MM.1S (cell line): ENCODE data around the gene ENTPD8.

ENCODE experiments used
- DNase-seq: peaks from one replicate; pipeline ENCODE4 v3.0.0-alpha.2; 2015
- H2AFZ ChIP-seq: fragments of 300-600 bp; sonication (generic); 2 replicates; pipeline ENCODE4 v1.6.0; 2016; ENCODE audit warnings: antibody characterized with exemption, low read length
- H3F3A ChIP-seq: fragments of 300-600 bp; sonication (generic); 2 replicates; pipeline ENCODE4 v1.6.1; 2016; ENCODE audit warnings: mild to moderate bottlenecking, antibody characterized with exemption, low read length, moderate library complexity, mixed read lengths; ENCODE audit not compliant: insufficient read depth
- H3K27ac ChIP-seq: fragments of 300-600 bp; sonication (generic); 2 replicates; pipeline ENCODE4 v1.5.1; 2016; ENCODE audit warnings: mild to moderate bottlenecking, low read length
- H3K27me3 ChIP-seq: fragments of 300-600 bp; sonication (generic); replicated peaks from 2 replicates; pipeline ENCODE4 v1.6.0; 2016; ENCODE audit warnings: low read length; ENCODE audit not compliant: insufficient read depth
- H3K36me3 ChIP-seq: fragments of 300-600 bp; sonication (generic); replicated peaks from 2 replicates; pipeline ENCODE4 v1.6.1; 2016; ENCODE audit warnings: mild to moderate bottlenecking, low read length, mixed read lengths; ENCODE audit not compliant: insufficient read depth
- H3K4me1 ChIP-seq: fragments of 300-600 bp; sonication (generic); 2 replicates; pipeline ENCODE4 v1.6.1; 2016; ENCODE audit warnings: low read length, mixed read lengths
- H3K4me2 ChIP-seq: fragments of 300-600 bp; sonication (generic); 2 replicates; pipeline ENCODE4 v1.6.0; 2016; ENCODE audit warnings: low read depth, low read length
- H3K4me3 ChIP-seq: fragments of 300-600 bp; sonication (generic); 2 replicates; pipeline ENCODE4 v1.5.1; 2016; ENCODE audit warnings: low read length, mixed read lengths
- H3K79me2 ChIP-seq: fragments of 300-600 bp; sonication (generic); 2 replicates; pipeline ENCODE4 v1.6.1; 2016; ENCODE audit warnings: mixed run types, low read length, mixed read lengths
- H3K9ac ChIP-seq: fragments of 300-600 bp; sonication (generic); 2 replicates; pipeline ENCODE4 v1.6.1; 2016; ENCODE audit warnings: low read length, mixed read lengths
- H3K9me2 ChIP-seq: fragments of 300-600 bp; sonication (generic); replicated peaks from 2 replicates; pipeline ENCODE4 v1.6.1; 2016; ENCODE audit warnings: mild to moderate bottlenecking, low read length, mixed read lengths; ENCODE audit not compliant: insufficient read depth
- H3K9me3 ChIP-seq: fragments of 300-600 bp; sonication (generic); replicated peaks from 2 replicates; pipeline ENCODE4 v1.6.1; 2016; ENCODE audit warnings: mild to moderate bottlenecking, low read length, mixed read lengths; ENCODE audit not compliant: insufficient read depth
- H4K20me1 ChIP-seq: fragments of 300-600 bp; sonication (generic); 2 replicates; pipeline ENCODE4 v1.6.1; 2016; ENCODE audit warnings: mild to moderate bottlenecking, low read length, moderate library complexity, mixed read lengths; ENCODE audit not compliant: insufficient read depth
- EZH2 ChIP-seq: fragments of 300-600 bp; sonication (generic); optimal IDR thresholded peaks from 2 replicates; pipeline ENCODE3; 2017; ENCODE audit warnings: low read depth, mild to moderate bottlenecking, antibody characterized with exemption, low read length, mixed read lengths
- EZH2phosphoT487 ChIP-seq: fragments of 300-600 bp; sonication (generic); IDR thresholded peaks from 2 replicates; pipeline ENCODE4 v1.6.1; 2018; ENCODE audit warnings: antibody characterized with exemption, low read length
- TF ChIP-seq, protein P1 (sequence below): fragments of 300-600 bp; sonication (generic); IDR thresholded peaks from 2 replicates; pipeline ENCODE4 v1.5.1; 2016; ENCODE audit warnings: antibody characterized with exemption, low read length, mixed read lengths

ENTPD8 gene

DNA sequence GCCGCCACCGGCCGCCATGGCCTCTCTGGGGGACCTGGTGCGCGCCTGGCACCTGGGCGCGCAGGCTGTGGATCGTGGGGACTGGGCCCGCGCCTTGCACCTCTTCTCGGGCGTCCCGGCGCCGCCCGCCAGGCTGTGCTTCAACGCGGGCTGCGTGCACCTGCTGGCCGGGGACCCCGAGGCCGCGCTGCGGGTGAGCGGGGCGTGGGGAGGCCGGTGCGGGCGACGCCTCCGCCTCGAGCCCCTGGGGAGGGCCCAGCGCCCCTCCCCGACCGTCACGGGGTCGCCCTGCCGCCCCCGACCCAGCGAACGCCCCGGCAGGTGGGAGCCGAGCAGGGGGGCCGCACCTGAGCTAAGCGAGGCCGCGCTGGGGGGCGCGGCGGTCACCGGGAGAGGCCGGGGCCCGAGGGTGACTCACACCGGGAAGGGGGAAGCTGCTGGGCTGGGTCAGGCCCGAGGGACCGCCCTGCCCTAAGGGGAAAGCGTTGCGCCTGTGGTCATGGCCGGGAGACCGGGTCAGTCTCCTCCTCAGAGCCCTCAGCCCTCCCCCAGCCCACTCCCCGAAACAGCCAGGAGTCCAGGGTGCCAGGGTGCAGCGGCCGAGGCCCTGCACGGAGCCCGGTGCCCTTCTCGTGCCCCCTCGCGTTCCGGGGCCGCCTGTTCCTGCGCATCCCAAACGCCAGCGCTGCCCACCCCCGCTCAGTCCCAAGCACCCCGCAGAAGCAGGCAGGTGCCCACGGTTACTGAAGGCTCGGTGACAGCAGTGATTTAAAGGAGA, 17.5 kb downstream of the ENTPD8 start:
- Histone ChIP-seq H3K27me3 (peaks cover 45% of the 10 kb centered on the region), H3K9ac (no peak overlapping the region; the same call in 1 of the 2 replicates), H3F3A (peaks cover 5% of the 10 kb centered on the region; the same call in 1 of the 2 replicates), H3K4me2 (peak overlapping the region; percentile 59; the same call in 1 of the 2 replicates), H3K27ac (no peak overlapping the region), H4K20me1 (no peaks in the 10 kb centered on the region), H3K79me2 (peaks cover 20% of the 10 kb centered on the region), H3K36me3 (no peaks in the 10 kb centered on the region), H2AFZ (no peak overlapping the region), H3K4me1 (no peaks in the 10 kb centered on the region), H3K9me3 (no peaks in the 10 kb centered on the region), H3K4me3 (peak overlapping the region; percentile 36; the same call in 1 of the 2 replicates), H3K9me2 (no peaks in the 10 kb centered on the region)
- TF ChIP-seq EZH2phosphoT487 (no peak), EZH2 (no peak)
- TF ChIP-seq, protein P1, sequence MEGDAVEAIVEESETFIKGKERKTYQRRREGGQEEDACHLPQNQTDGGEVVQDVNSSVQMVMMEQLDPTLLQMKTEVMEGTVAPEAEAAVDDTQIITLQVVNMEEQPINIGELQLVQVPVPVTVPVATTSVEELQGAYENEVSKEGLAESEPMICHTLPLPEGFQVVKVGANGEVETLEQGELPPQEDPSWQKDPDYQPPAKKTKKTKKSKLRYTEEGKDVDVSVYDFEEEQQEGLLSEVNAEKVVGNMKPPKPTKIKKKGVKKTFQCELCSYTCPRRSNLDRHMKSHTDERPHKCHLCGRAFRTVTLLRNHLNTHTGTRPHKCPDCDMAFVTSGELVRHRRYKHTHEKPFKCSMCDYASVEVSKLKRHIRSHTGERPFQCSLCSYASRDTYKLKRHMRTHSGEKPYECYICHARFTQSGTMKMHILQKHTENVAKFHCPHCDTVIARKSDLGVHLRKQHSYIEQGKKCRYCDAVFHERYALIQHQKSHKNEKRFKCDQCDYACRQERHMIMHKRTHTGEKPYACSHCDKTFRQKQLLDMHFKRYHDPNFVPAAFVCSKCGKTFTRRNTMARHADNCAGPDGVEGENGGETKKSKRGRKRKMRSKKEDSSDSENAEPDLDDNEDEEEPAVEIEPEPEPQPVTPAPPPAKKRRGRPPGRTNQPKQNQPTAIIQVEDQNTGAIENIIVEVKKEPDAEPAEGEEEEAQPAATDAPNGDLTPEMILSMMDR: no peak
- no peak for DNase-seq

DNA sequence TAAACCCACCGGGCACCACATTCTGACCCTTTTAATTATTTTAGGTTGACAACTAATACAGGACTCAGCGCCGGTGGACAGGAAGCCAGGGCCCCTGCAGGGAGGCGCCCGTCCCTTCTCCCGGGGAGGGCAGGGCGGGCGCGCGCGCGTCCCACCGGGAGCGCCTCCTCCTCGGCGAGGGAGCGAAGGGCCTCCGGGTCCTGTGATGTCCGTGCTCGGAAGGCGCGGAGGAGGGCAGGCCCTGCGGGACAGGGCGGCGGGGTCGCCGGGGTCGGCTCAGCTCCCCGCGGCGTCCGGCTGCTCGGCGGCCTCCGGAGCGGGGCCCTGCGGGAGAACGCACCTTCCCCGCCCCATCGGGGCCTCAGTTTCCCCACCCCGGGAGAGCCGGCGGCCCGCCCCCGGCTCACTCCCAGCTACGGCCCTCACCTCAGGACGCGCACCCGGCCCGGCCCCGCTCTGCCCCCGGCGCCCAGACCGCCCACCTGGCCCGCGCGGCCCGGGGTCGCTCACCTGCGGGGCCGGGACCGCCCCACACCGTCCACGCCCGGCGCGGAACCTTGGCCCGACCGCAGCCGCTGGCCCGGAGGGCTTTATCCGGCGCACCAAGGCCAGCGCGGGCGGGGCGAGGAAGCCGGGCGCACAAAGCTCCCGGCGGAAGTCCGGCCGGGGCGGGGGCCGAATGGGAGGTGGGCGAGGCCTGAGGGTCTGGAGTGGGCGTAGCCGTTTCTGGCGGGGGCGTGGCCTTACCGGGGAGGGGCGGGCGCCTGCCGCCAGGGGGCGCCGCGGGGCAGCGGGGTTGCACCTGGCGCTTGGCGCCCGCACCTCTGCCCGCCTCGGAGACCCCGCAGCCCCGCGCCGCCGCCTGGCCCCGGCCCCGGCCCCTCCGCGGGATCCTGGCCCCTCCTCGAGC, 18.3 kb downstream of the ENTPD8 start, which contains the start of the genes EXD3 and NOXA1:
TSS of gene EXD3 (minus strand) at position 559 of the 910 bp plus-strand sequence. CDS start 27,805 bp downstream, outside the sequence.
TSS of gene NOXA1 (plus strand) at position 790 of the 910 bp plus-strand sequence. CDS start 137 bp downstream, outside the sequence.
- no peaks in the 10 kb centered on the region for H3K36me3 ChIP-seq
- H3K4me3 ChIP-seq: peak within 1 kb of the TSS; percentile 76
- peaks cover 5% of the 10 kb centered on the region; the same call in 1 of the 2 replicates for H3F3A ChIP-seq
- peak within 1 kb of the TSS; percentile 25; the same call in 1 of the 2 replicates for H3K27ac ChIP-seq
- peak within 1 kb of the TSS; percentile 65 for H3K9ac ChIP-seq
- no peaks in the 10 kb centered on the region for H4K20me1 ChIP-seq
- no peaks in the 10 kb centered on the region for H3K4me1 ChIP-seq
- no peak for TF ChIP-seq EZH2
- TF ChIP-seq, protein P1: peak; percentile 49
- peaks cover 20% of the 10 kb centered on the region for H3K79me2 ChIP-seq
- no peaks in the 10 kb centered on the region for H3K9me3 ChIP-seq
- peak within 1 kb of the TSS; percentile 92 for H3K4me2 ChIP-seq
- H3K27me3 ChIP-seq: peaks cover 40% of the 10 kb centered on the region
- peak within 1 kb of the TSS; percentile 73 for H2AFZ ChIP-seq
- peak; percentile 95 for DNase-seq
- no peaks in the 10 kb centered on the region for H3K9me2 ChIP-seq

DNA sequence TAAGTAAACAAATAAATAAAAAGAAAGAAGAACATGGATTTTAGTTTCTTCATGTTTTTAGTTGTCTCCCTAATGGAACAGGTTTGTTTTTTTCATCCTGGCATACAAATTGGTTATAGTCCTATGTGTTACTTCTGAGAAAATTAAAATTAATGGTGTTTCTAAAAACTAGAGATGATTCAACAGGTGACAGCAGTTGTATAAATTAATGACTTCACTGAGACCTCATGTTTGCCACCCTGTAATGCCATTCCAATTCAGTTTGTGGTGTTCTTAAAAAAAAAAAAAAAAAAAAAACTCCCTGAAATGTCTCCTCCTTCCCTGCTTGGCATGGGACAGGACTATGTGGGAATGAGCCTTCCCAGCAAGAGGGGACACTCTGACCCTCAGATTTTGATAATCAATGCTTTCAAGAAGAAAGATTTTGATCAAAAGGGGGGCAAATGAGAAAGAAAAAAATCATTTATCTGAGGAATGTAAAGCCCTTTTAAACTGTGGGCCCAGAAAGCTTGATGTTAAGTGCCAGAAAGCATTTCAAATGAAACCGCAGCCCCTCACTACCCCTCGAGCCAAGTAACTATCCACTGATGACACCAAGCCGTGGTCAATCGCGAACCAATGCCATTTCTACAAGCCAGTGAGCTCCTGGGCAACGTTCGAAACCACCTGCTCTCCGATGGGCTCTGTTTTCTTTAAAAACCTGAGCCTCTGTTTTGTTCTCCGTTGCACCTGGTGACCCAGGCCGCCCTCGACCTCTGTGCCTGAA, 19.1 kb downstream of the ENTPD8 start:
- H3K36me3 ChIP-seq: no peaks in the 10 kb centered on the region
- peaks cover 5% of the 10 kb centered on the region; the same call in 1 of the 2 replicates for H3F3A ChIP-seq
- H3K4me3 ChIP-seq: peak overlapping the region; percentile 76
- DNase-seq: no peak
- no peaks in the 10 kb centered on the region for H3K9me3 ChIP-seq
- H4K20me1 ChIP-seq: no peaks in the 10 kb centered on the region
- TF ChIP-seq EZH2: no peak
- no peak for TF ChIP-seq EZH2phosphoT487
- TF ChIP-seq, protein P1: no peak
- peak overlapping the region; percentile 65 for H3K9ac ChIP-seq
- H3K79me2 ChIP-seq: peaks cover 21% of the 10 kb centered on the region
- H3K9me2 ChIP-seq: no peaks in the 10 kb centered on the region
- H3K27ac ChIP-seq: peak overlapping the region; percentile 25; the same call in 1 of the 2 replicates
- peak overlapping the region; percentile 73 for H2AFZ ChIP-seq
- peaks cover 31% of the 10 kb centered on the region for H3K27me3 ChIP-seq
- H3K4me2 ChIP-seq: peak overlapping the region; percentile 92
- H3K4me1 ChIP-seq: no peaks in the 10 kb centered on the region
